Measurements from ENCODE around the gene PTCH2.
"Not testable (repeated sequence)": the region's sequence is repeated elsewhere in the genome, so short reads cannot be mapped to it uniquely, and the experiment has no call there.

PTCH2 gene

GRCh38 chr1:44846985-44847384 is 3.9 kb upstream of the PTCH2 start:
- H3K27me3 ChIP-seq (ENCODE audit: control insufficient read depth, insufficient read depth, low read length) = no peaks in the 10 kb centered on the region
- no peak overlapping the region for H3K9ac ChIP-seq
- no peaks in the 10 kb centered on the region for H3K4me1 ChIP-seq
- no peak overlapping the region for H3K27ac ChIP-seq
- TF ChIP-seq, protein P1, sequence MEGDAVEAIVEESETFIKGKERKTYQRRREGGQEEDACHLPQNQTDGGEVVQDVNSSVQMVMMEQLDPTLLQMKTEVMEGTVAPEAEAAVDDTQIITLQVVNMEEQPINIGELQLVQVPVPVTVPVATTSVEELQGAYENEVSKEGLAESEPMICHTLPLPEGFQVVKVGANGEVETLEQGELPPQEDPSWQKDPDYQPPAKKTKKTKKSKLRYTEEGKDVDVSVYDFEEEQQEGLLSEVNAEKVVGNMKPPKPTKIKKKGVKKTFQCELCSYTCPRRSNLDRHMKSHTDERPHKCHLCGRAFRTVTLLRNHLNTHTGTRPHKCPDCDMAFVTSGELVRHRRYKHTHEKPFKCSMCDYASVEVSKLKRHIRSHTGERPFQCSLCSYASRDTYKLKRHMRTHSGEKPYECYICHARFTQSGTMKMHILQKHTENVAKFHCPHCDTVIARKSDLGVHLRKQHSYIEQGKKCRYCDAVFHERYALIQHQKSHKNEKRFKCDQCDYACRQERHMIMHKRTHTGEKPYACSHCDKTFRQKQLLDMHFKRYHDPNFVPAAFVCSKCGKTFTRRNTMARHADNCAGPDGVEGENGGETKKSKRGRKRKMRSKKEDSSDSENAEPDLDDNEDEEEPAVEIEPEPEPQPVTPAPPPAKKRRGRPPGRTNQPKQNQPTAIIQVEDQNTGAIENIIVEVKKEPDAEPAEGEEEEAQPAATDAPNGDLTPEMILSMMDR (IDR thresholded peaks at IDR 0.05) = no peak
- H3K4me3 ChIP-seq (ENCODE audit: low read depth, low read length) = no peak overlapping the region
- no peak overlapping the region for H2AFZ ChIP-seq
- no peak overlapping the region for H3K4me2 ChIP-seq (ENCODE audit: low read length)
- no peaks in the 10 kb centered on the region for H3K79me2 ChIP-seq
- no peaks in the 10 kb centered on the region for H3K36me3 ChIP-seq (ENCODE audit: control insufficient read depth, insufficient read depth, low read length)
- H3K9me3 ChIP-seq (ENCODE audit: control insufficient read depth, low read length) = no peaks in the 10 kb centered on the region

DNA sequence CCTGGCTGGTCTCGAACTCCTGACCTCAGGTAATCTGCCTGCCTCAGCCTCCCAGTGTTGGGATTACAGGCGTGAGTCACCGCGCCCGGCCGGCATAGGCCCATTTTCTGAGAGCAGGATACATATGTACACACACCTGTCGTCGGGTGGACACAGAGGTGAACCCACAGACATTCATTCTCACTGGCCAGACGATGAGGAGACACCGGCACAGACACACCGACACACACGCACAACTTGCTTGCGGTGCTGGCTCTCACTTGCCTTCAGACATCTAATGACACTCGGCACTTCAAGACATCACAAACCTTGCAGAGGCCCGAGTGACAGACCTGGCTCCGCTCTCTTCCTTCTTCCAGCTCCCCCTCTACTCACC is 579 bp downstream of the PTCH2 start:
- Histone ChIP-seq H2AFZ (peak overlapping the region; percentile 83), H3K9ac (peak overlapping the region; percentile 19), H3K79me2 (no peaks in the 10 kb centered on the region), H3K36me3 (ENCODE audit: control insufficient read depth, insufficient read depth, low read length) (no peaks in the 10 kb centered on the region), H3K4me3 (ENCODE audit: low read depth, low read length) (peak overlapping the region; percentile 92), H3K4me1 (no peaks in the 10 kb centered on the region), H3K9me3 (ENCODE audit: control insufficient read depth, low read length) (no peaks in the 10 kb centered on the region), H3K27me3 (ENCODE audit: control insufficient read depth, insufficient read depth, low read length) (no peaks in the 10 kb centered on the region), H3K4me2 (ENCODE audit: low read length) (peak overlapping the region; percentile 93), H3K27ac (peak overlapping the region; percentile 32)
- TF ChIP-seq, protein P1 (IDR thresholded peaks at IDR 0.05) = no peak

GRCh38 chr1:44839576-44839975 is 3.5 kb downstream of the PTCH2 start:
- Histone ChIP-seq H3K27ac (no peak overlapping the region), H2AFZ (no peak overlapping the region), H3K4me3 (ENCODE audit: low read depth, low read length) (peak overlapping the region; percentile 8), H3K36me3 (ENCODE audit: control insufficient read depth, insufficient read depth, low read length) (no peaks in the 10 kb centered on the region), H3K9me3 (ENCODE audit: control insufficient read depth, low read length) (no peaks in the 10 kb centered on the region), H3K9ac (no peak overlapping the region), H3K4me2 (ENCODE audit: low read length) (peak overlapping the region; percentile 52), H3K4me1 (no peaks in the 10 kb centered on the region), H3K27me3 (ENCODE audit: control insufficient read depth, insufficient read depth, low read length) (no peaks in the 10 kb centered on the region), H3K79me2 (no peaks in the 10 kb centered on the region)
- TF ChIP-seq, protein P1 (IDR thresholded peaks at IDR 0.05) = no peak

DNA sequence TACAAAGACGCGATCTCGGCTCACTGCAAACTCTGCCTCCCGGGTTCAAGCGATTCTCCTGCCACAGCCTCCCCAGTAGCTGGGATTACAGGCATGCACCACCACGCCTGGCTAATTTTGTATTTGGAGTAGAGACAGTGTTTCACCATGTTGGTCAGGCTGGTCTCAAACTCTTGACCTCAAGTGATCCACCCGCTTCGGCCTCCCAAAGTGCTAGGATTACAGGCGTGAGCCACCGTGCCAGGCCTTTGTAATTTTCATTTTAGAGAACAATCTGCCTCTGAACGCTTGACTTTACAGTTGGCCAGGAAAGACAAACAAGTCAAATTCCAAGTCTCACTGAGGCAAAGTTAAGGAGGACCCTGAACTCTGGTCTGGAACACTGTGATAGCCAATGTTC is 4.8 kb downstream of the PTCH2 start:
- not testable (repeated sequence) for H3K27ac ChIP-seq; H3K4me2 ChIP-seq (ENCODE audit: low read length); H3K9ac ChIP-seq; H3K27me3 ChIP-seq (ENCODE audit: control insufficient read depth, insufficient read depth, low read length); H3K4me3 ChIP-seq (ENCODE audit: low read depth, low read length); H3K79me2 ChIP-seq; H3K9me3 ChIP-seq (ENCODE audit: control insufficient read depth, low read length); H2AFZ ChIP-seq; H3K36me3 ChIP-seq (ENCODE audit: control insufficient read depth, insufficient read depth, low read length); H3K4me1 ChIP-seq

DNA sequence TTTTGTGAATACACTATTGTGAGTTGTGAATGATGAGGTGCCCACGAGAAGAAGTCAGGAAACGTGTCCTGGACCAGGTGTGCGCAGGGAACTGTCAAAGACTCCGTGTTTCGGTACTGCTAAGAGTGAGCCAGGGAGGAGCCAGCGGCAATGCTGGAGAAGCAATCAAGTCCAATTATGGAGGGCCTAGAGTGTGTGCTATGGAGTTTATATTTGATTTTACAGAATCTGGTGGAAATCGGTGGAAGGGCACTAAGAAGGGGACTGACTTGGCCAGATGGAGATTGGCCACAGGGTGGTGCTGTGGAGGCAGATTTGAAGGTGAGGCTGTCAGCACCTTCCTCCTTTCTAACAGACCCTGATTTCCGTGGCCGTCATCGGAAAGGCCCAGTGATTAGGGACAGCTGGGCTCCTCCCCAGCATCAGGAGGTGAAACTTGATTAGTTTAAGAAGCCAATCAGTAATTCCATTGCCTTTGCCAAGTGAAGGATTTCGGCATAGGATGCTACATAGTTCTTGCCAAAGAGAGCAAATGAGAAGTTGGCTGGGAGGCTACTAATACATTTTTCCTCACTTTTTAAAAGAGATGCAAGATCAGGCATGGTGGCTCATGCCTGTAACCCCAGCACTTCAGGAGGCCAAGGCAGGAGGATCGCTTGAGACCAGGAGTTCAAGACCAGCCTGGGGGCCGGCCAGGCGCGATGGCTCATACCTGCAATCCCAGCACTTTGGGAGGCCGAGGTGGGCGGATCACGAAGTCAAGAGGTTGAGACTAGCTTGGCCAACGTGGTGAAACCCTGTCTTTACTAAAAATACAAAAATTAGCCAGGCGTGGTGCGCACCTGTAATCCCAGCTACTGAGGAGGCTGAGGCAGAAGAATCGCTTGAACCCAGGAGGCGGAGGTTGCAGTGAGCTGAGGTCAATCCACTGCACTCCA is 7.0 kb downstream of the PTCH2 start:
- Histone ChIP-seq H3K4me2 (ENCODE audit: low read length) (peak overlapping the region; percentile 5), H3K9me3 (ENCODE audit: control insufficient read depth, low read length) (no peaks in the 10 kb centered on the region), H3K9ac (no peak overlapping the region), H3K79me2 (no peaks in the 10 kb centered on the region), H3K27ac (no peak overlapping the region), H3K36me3 (ENCODE audit: control insufficient read depth, insufficient read depth, low read length) (no peaks in the 10 kb centered on the region), H3K4me3 (ENCODE audit: low read depth, low read length) (no peak overlapping the region), H3K27me3 (ENCODE audit: control insufficient read depth, insufficient read depth, low read length) (no peaks in the 10 kb centered on the region), H3K4me1 (no peaks in the 10 kb centered on the region), H2AFZ (peak overlapping the region; percentile 17)
- TF ChIP-seq, protein P1 (IDR thresholded peaks at IDR 0.05) = peak; percentile 70
